ENCODE data around the gene ZNF697. TPM values are rescaled to one million over a fixed set of nuclear protein-coding genes. Genes with fewer than 3 reads are reported as not detected.
A peak's percentile ranks its signal among the peaks of the same experiment; 100 is the strongest.
"Not testable (repeated sequence)": the region's sequence is repeated elsewhere in the genome, so short reads cannot be mapped to it uniquely, and the experiment has no call there.

Gene ZNF697
- total RNA-seq, 1 experiment from 2014 or later, result 4.8 TPM

DNA sequence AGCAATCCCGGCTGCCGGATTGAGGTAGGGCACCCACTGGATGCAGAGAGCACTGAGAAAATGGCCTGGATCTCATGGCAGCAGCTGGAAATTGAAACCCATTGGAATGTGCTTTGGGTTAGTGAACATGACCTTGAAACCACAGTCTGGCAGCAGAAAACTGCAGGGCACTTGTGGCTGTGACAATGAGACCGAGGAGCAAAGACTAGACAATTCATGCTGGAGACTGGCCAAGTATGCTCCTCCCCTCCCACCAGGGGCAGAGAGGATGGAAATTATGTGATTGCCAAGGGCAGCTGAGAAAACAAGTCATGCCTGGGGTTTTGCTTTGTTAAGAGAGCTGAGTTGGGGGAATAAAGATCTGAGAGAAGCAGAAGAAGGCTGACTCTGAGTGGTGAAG is 60.7 kb downstream of the ZNF697 start:
- ChIA-PET POLR2A (ENCODE audit: low non-redundant PET) (no interaction called here), CTCF (no interaction called here)
- intact Hi-C loops (cut with micrococcal nuclease; ENCODE audit: unreplicated experiment), result loop anchor here (2.0 kb wide), 1 partner anchor 75 kb away; no protein-coding TSS in a partner anchor
- peak; percentile 52 for DNase-seq (ENCODE audit: low spot score)
- H3K4me3 ChIP-seq (ENCODE audit: low read depth, low read length, poor library complexity, severe bottlenecking), result no peak overlapping the region
- no peaks in the 10 kb centered on the region for H3K4me1 ChIP-seq (ENCODE audit: insufficient read depth, low read length, poor library complexity, severe bottlenecking)
- H3K36me3 ChIP-seq (ENCODE audit: insufficient read depth, low read length, poor library complexity, severe bottlenecking), result no peaks in the 10 kb centered on the region
- TF ChIP-seq EZH2 (IDR thresholded peaks at IDR 0.05; ENCODE audit: borderline replicate concordance, low read depth, low read length, poor library complexity, severe bottlenecking), result no peak
- no peak for TF ChIP-seq CTCF (conservative IDR thresholded peaks at IDR 0.05; ENCODE audit: low read depth, low read length)
- no peak overlapping the region for H3K27ac ChIP-seq (ENCODE audit: low read depth, low read length, poor library complexity, severe bottlenecking)
- no TSS peak for BruUV-seq (replicated peaks)
- H3K27me3 ChIP-seq (replicated peaks; ENCODE audit: insufficient read depth, low read depth, low read length, poor library complexity), result no peaks in the 10 kb centered on the region
- H3K9me3 ChIP-seq (ENCODE audit: low read depth, low read length, poor library complexity, severe bottlenecking), result no peaks in the 10 kb centered on the region

- H3K4me3 ChIP-seq (ENCODE audit: low read depth, low read length, poor library complexity, severe bottlenecking); CTCF ChIA-PET; H3K36me3 ChIP-seq (ENCODE audit: insufficient read depth, low read length, poor library complexity, severe bottlenecking); BruUV-seq (replicated peaks); H3K27ac ChIP-seq (ENCODE audit: low read depth, low read length, poor library complexity, severe bottlenecking); POLR2A ChIA-PET (ENCODE audit: low non-redundant PET); DNase-seq (ENCODE audit: low spot score); H3K4me1 ChIP-seq (ENCODE audit: insufficient read depth, low read length, poor library complexity, severe bottlenecking); H3K27me3 ChIP-seq (replicated peaks; ENCODE audit: insufficient read depth, low read depth, low read length, poor library complexity); H3K9me3 ChIP-seq (ENCODE audit: low read depth, low read length, poor library complexity, severe bottlenecking): not testable (repeated sequence)
- intact Hi-C loops (cut with micrococcal nuclease; ENCODE audit: unreplicated experiment), result loop anchor here (2.0 kb wide), 1 partner anchor 77 kb away; no protein-coding TSS in a partner anchor
These were observed 62.3 kb downstream of the ZNF697 start for GRCh38 chr1:119585801-119586200.

GRCh38 chr1:119582801-119583200 is 65.3 kb downstream of the ZNF697 start:
- intact Hi-C loops (cut with micrococcal nuclease; ENCODE audit: unreplicated experiment), result no loop called here
- no peaks in the 10 kb centered on the region for H3K27me3 ChIP-seq (replicated peaks; ENCODE audit: insufficient read depth, low read depth, low read length, poor library complexity)
- POLR2A ChIA-PET (ENCODE audit: low non-redundant PET), result no interaction called here
- DNase-seq (ENCODE audit: low spot score), result peak; percentile 68
- CTCF ChIA-PET, result no interaction called here
- BruUV-seq (replicated peaks), result no TSS peak
- H3K9me3 ChIP-seq (ENCODE audit: low read depth, low read length, poor library complexity, severe bottlenecking), result no peaks in the 10 kb centered on the region
- TF ChIP-seq CTCF (conservative IDR thresholded peaks at IDR 0.05; ENCODE audit: low read depth, low read length), result peak; percentile 61
- no peak for TF ChIP-seq EZH2 (IDR thresholded peaks at IDR 0.05; ENCODE audit: borderline replicate concordance, low read depth, low read length, poor library complexity, severe bottlenecking)
- no peak overlapping the region for H3K4me3 ChIP-seq (ENCODE audit: low read depth, low read length, poor library complexity, severe bottlenecking)
- no peak overlapping the region for H3K27ac ChIP-seq (ENCODE audit: low read depth, low read length, poor library complexity, severe bottlenecking)
- H3K4me1 ChIP-seq (ENCODE audit: insufficient read depth, low read length, poor library complexity, severe bottlenecking), result no peaks in the 10 kb centered on the region
- H3K36me3 ChIP-seq (ENCODE audit: insufficient read depth, low read length, poor library complexity, severe bottlenecking), result no peaks in the 10 kb centered on the region

DNA sequence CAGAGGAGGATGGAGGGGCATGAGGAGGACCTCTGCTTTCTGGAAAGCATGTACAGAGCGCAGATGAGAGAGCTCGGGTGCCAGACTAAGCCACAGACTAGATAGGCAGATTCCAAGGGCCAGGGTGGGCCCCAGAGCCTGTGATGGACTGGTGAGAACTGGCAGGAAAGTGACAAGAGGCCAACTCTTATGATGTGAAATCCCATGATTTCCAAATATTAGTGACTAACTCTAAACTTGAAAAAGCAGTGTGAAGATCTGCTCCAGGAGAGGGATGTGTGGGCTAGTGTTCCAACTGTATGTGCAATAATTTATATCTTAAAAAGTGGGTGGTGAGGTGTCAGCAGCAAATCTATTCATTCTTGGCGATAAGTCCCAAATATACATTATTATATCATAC is 67.0 kb downstream of the ZNF697 start:
- H3K4me1 ChIP-seq (ENCODE audit: insufficient read depth, low read length, poor library complexity, severe bottlenecking); H3K9me3 ChIP-seq (ENCODE audit: low read depth, low read length, poor library complexity, severe bottlenecking); H3K27ac ChIP-seq (ENCODE audit: low read depth, low read length, poor library complexity, severe bottlenecking); BruUV-seq (replicated peaks); DNase-seq (ENCODE audit: low spot score); POLR2A ChIA-PET (ENCODE audit: low non-redundant PET); H3K27me3 ChIP-seq (replicated peaks; ENCODE audit: insufficient read depth, low read depth, low read length, poor library complexity); H3K36me3 ChIP-seq (ENCODE audit: insufficient read depth, low read length, poor library complexity, severe bottlenecking); H3K4me3 ChIP-seq (ENCODE audit: low read depth, low read length, poor library complexity, severe bottlenecking); intact Hi-C loops (cut with micrococcal nuclease; ENCODE audit: unreplicated experiment); CTCF ChIA-PET: not testable (repeated sequence)

Data from A673 (cell line).